GM19099 (cell line): Measurements from ENCODE around the gene ZIC3.

Experiments used
- POLR2A ChIP-seq: IDR thresholded peaks from 3 replicates; pipeline ENCODE4 v1.6.1; 2011; ENCODE audit warnings: low read depth; ENCODE audit not compliant: insufficient read length; ENCODE audit errors: extremely low read depth

The ZIC3 gene

GRCh38 chrX:137565921-137566745 is at the start of gene ZIC3:
ZIC3 (plus strand) TSS chrX:137566127; CDS start chrX:137566692, 565 bp downstream.
- TF ChIP-seq POLR2A, result no peak

GRCh38 chrX:137519459-137519858 is 46.5 kb upstream of the ZIC3 start:
- no peak for TF ChIP-seq POLR2A

- TF ChIP-seq POLR2A, result no peak
These were observed 19.9 kb upstream of the ZIC3 start for GRCh38 chrX:137545711-137546651.

GRCh38 chrX:137547291-137547690 is 18.6 kb upstream of the ZIC3 start:
- no peak for TF ChIP-seq POLR2A

GRCh38 chrX:137548261-137548660 is 17.7 kb upstream of the ZIC3 start:
- TF ChIP-seq POLR2A, result no peak

- no peak for TF ChIP-seq POLR2A
These were observed 16.9 kb upstream of the ZIC3 start for GRCh38 chrX:137549073-137549472.

GRCh38 chrX:137549851-137550664 is 15.9 kb upstream of the ZIC3 start:
- no peak for TF ChIP-seq POLR2A

GRCh38 chrX:137550665-137551261 is 15.2 kb upstream of the ZIC3 start:
- TF ChIP-seq POLR2A, result no peak

GRCh38 chrX:137562096-137562495 is 3.8 kb upstream of the ZIC3 start:
- no peak for TF ChIP-seq POLR2A

GRCh38 chrX:137563681-137564651 is 2.0 kb upstream of the ZIC3 start:
- TF ChIP-seq POLR2A, result no peak

GRCh38 chrX:137565318-137565904 is 516 bp upstream of the ZIC3 start:
- no peak for TF ChIP-seq POLR2A

GRCh38 chrX:137566746-137567679 is 1.1 kb downstream of the ZIC3 start:
- no peak for TF ChIP-seq POLR2A

- no peak for TF ChIP-seq POLR2A
These were observed 1.8 kb downstream of the ZIC3 start for GRCh38 chrX:137567682-137568232.
